Tibial nerve (tissue), 4 donors: ENCODE measurements around the gene INO80D. TPM values are rescaled to one million over a fixed set of nuclear protein-coding genes. Genes with fewer than 3 reads are reported as not detected.

Source experiments
- DNase-seq, 2 donors: peaks; one replicate each; pipeline ENCODE4 v3.0.0-alpha.2; 2019; ENCODE audit warnings: low spot score in 2 of 2
- H3K27ac ChIP-seq, 4 donors: fragments of 200-600 bp; sonication (generic) in 3 of 4; one replicate each; pipeline ENCODE4 v1.5.1; 2017 to 2019; ENCODE audit warnings: mild to moderate bottlenecking in 1 of 4
- H3K27me3 ChIP-seq, 2 donors: fragments of 200-600 bp; sonication (generic) in 1 of 2; one replicate each; pipeline versions ENCODE4 v1.5.1 to v1.6.0; 2017 to 2019
- H3K36me3 ChIP-seq, 3 donors: fragments of 200-600 bp; sonication (generic); one replicate each; pipeline ENCODE4 v1.5.1; 2018 to 2019
- H3K4me1 ChIP-seq, 4 donors: fragments of 200-600 bp; sonication (generic) in 3 of 4; one replicate each; pipeline ENCODE4 v1.5.1; 2017 to 2019
- H3K4me3 ChIP-seq, 4 donors: fragments of 200-600 bp; sonication (generic) in 3 of 4; one replicate each; pipeline ENCODE4 v1.5.1; 2017 to 2019; ENCODE audit warnings: mild to moderate bottlenecking in 1 of 4, moderate library complexity in 1 of 4
- H3K9me3 ChIP-seq, 4 donors: fragments of 200-600 bp; sonication (generic) in 3 of 4; one replicate each; pipeline ENCODE4 v1.5.1; 2017 to 2019
- CTCF ChIP-seq, 5 experiments: fragments of 200-600 bp in 3 of 5; fragments of 450-650 bp in 2 of 5; sonication (generic) in 3 of 5; IDR thresholded peaks; one replicate each; pipeline ENCODE4 v1.5.1; 2016 to 2019; ENCODE audit warnings: antibody characterized with exemption in 5 of 5, mild to moderate bottlenecking in 3 of 5, moderate library complexity in 2 of 5
- EP300 ChIP-seq, 2 donors: sonication (generic); formaldehyde crosslinking; IDR thresholded peaks; one replicate each; pipeline ENCODE4 v1.6.1; 2017; ENCODE audit warnings: antibody characterized with exemption in 2 of 2, mild to moderate bottlenecking in 1 of 2
- POLR2A ChIP-seq, 2 donors: fragments of 450-650 bp; IDR thresholded peaks; one replicate each; pipeline ENCODE4 v1.6.1; 2017; ENCODE audit warnings: antibody characterized with exemption in 2 of 2, mild to moderate bottlenecking in 2 of 2, moderate library complexity in 2 of 2
- WGBS, 2 donors: methylation state at CpG; one replicate each; pipeline ENCODE4 v1.1.5; 2018; 5-methylcytosine and 5-hydroxymethylcytosine counted together
- total RNA-seq, 4 donors: library from RNA; depleted of rRNA; stranded (reverse); fragments of >200 nt; gene quantifications; one replicate each; pipeline ENCODE4 v1.1.0, GENCODE V29; 2016

The INO80D gene
- total RNA-seq, 4 donors from 2014 or later = 16.9 to 24.3 (median 20.6) TPM

DNA sequence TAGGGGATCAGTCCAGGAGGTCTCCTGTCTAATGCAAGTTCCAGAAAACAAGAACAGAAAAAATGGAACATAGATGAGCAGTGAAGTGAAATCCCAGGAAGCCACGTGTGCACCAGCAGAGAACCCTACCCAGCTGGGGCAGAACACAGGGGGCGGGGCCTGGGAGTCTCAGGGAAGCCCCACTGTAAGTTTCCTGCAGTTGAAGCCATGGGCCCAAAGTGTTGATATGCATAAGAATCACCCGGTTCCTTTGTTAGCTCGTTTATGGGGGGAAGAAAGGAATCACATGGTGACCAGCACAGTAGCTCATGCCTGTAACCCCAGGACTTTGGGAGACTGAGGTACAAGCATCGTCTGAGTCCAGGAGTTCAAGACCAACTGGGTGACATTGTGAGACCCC, 131.3 kb downstream of the INO80D start:
- Histone ChIP-seq H3K27ac (no peak overlapping the region), H3K4me1 (no peaks in the 10 kb centered on the region), H3K9me3 (peaks cover 0 to 4% (median 0%) of the 10 kb centered on the region in 4 donors), H3K27me3 (no peaks in the 10 kb centered on the region), H3K4me3 (no peak overlapping the region), H3K36me3 (no peaks in the 10 kb centered on the region)
- 63 to 71% methylated on average over 5 of the region's 5 CpGs for WGBS, 2 donors
- no peak for DNase-seq
- TF ChIP-seq EP300 (IDR thresholded peaks at IDR 0.05) (no peak), CTCF (IDR thresholded peaks at IDR 0.05) (no peak), POLR2A (IDR thresholded peaks at IDR 0.05) (no peak)

- 90 to 93% methylated on average over 2 of the region's 2 CpGs for WGBS, 2 donors
- H3K9me3 ChIP-seq = peaks cover 0 to 4% (median 0%) of the 10 kb centered on the region in 4 donors
- no peaks in the 10 kb centered on the region for H3K36me3 ChIP-seq
- DNase-seq = no peak
- no peak overlapping the region for H3K4me3 ChIP-seq
- no peak for TF ChIP-seq CTCF (IDR thresholded peaks at IDR 0.05)
- TF ChIP-seq POLR2A (IDR thresholded peaks at IDR 0.05) = no peak
- TF ChIP-seq EP300 (IDR thresholded peaks at IDR 0.05) = no peak
- no peak overlapping the region for H3K27ac ChIP-seq
- H3K4me1 ChIP-seq = peaks cover 0 to 13% (median 2%) of the 10 kb centered on the region in 4 donors
- H3K27me3 ChIP-seq = no peaks in the 10 kb centered on the region
Measured at GRCh38 chr2:205952282-205952681, 133.7 kb downstream of the INO80D start.

DNA sequence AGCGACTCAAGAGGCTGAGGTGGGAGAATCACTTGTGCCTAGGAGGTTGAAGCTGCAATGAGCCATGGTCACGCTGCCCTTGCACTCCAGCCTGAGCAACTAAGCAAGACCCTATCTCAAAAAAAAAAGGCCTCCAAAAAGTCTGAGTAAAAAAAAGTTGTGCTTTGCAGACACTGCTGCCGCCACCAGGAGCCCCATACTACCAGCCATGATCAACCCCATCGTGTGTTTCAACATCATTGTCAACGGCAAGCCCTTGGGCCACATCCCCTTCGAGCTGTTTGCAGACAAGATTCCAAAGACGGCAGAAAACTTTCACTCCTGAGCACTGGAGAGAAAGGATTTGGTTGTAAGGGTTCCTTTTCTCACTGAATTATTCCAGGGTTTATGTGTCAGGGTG, 137.1 kb downstream of the INO80D start:
- WGBS, 2 donors = 82 to 90% methylated on average over 7 of the region's 7 CpGs
- no peaks in the 10 kb centered on the region for H3K36me3 ChIP-seq
- peaks cover 0 to 21% (median 2%) of the 10 kb centered on the region in 4 donors for H3K4me1 ChIP-seq
- no peaks in the 10 kb centered on the region for H3K27me3 ChIP-seq
- DNase-seq = no peak
- no peak overlapping the region for H3K27ac ChIP-seq
- peaks cover 0 to 4% (median 0%) of the 10 kb centered on the region in 4 donors for H3K9me3 ChIP-seq
- H3K4me3 ChIP-seq = no peak overlapping the region
- no peak for TF ChIP-seq EP300 (IDR thresholded peaks at IDR 0.05)
- no peak for TF ChIP-seq POLR2A (IDR thresholded peaks at IDR 0.05)
- TF ChIP-seq CTCF (IDR thresholded peaks at IDR 0.05) = no peak

DNA sequence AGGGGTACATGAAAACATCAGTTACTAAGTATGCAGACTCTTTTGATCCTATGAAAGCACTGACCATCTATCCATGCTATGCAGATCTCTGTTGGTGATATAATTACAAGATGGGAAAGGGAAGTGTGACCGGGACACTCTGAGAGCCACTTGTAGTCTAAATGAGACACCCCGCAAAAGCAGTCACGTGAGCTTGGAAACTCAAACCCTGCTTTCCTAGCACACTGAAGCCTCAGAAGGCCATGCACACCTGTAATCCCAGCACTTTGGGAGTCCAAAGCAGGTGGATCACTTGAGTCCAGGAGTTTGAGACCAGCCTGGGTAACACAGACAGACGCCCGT, 137.5 kb downstream of the INO80D start:
- peak overlapping the region in 2 of 4 donors; percentile 2 to 68 for H3K27ac ChIP-seq
- no peak for DNase-seq
- no peaks in the 10 kb centered on the region for H3K36me3 ChIP-seq
- peaks cover 0 to 4% (median 0%) of the 10 kb centered on the region in 4 donors for H3K9me3 ChIP-seq
- no peak overlapping the region for H3K4me3 ChIP-seq
- H3K27me3 ChIP-seq = no peaks in the 10 kb centered on the region
- peaks cover 0 to 21% (median 2%) of the 10 kb centered on the region in 4 donors for H3K4me1 ChIP-seq
- 79 to 90% methylated on average over 5 of the region's 5 CpGs for WGBS, 2 donors
- TF ChIP-seq CTCF (IDR thresholded peaks at IDR 0.05) = no peak
- no peak for TF ChIP-seq POLR2A (IDR thresholded peaks at IDR 0.05)
- no peak for TF ChIP-seq EP300 (IDR thresholded peaks at IDR 0.05)

GRCh38 chr2:205947621-205948495, 138.1 kb downstream of the INO80D start:
- TF ChIP-seq CTCF (IDR thresholded peaks at IDR 0.05) (peak; percentile 87 to 93 (median 91)), EP300 (IDR thresholded peaks at IDR 0.05) (peak in 1 of 2 donors; percentile 38), POLR2A (IDR thresholded peaks at IDR 0.05) (no peak)
- Histone ChIP-seq H3K36me3 (no peaks in the 10 kb centered on the region), H3K27me3 (no peaks in the 10 kb centered on the region), H3K9me3 (peaks cover 0 to 4% (median 0%) of the 10 kb centered on the region in 4 donors), H3K4me1 (peaks cover 0 to 21% (median 2%) of the 10 kb centered on the region in 4 donors), H3K27ac (peak overlapping the region in 2 of 4 donors; percentile 54 to 68), H3K4me3 (no peak overlapping the region)
- peak; percentile 65 to 85 for DNase-seq
- WGBS, 2 donors = 18 to 22% methylated on average over 15 of the region's 15 CpGs
